Measurements from ENCODE around the gene IL26. TPM values are rescaled to one million over a fixed set of nuclear protein-coding genes. Genes with fewer than 3 reads are reported as not detected.
"Not testable (repeated sequence)": the region's sequence is repeated elsewhere in the genome, so short reads cannot be mapped to it uniquely, and the experiment has no call there.

IL26 gene
- total RNA-seq, 1 donor from 2014 or later, result not detected

DNA sequence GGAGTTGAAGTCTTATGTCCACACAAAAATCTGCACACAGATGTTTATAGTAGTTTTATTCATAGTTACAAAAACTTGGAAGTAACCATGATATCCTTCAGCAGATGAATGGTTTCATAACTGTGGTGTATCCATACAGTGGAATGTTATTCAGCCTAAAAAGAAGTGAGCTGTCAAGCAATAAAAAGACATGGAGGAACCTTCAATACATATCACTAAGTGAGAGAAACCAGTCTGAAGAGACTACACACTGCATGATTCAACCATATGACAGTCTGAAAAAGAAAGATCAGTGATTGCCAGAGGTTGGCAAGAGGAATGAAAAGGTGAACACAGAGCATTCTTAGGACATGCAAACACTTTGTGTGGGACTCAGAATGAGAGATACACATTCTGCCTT lies 47.4 kb downstream of the IL26 start:
- TF ChIP-seq, protein P1, sequence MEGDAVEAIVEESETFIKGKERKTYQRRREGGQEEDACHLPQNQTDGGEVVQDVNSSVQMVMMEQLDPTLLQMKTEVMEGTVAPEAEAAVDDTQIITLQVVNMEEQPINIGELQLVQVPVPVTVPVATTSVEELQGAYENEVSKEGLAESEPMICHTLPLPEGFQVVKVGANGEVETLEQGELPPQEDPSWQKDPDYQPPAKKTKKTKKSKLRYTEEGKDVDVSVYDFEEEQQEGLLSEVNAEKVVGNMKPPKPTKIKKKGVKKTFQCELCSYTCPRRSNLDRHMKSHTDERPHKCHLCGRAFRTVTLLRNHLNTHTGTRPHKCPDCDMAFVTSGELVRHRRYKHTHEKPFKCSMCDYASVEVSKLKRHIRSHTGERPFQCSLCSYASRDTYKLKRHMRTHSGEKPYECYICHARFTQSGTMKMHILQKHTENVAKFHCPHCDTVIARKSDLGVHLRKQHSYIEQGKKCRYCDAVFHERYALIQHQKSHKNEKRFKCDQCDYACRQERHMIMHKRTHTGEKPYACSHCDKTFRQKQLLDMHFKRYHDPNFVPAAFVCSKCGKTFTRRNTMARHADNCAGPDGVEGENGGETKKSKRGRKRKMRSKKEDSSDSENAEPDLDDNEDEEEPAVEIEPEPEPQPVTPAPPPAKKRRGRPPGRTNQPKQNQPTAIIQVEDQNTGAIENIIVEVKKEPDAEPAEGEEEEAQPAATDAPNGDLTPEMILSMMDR (IDR thresholded peaks at IDR 0.05), result no peak
- Mint-ChIP-seq H3K4me3 (ENCODE audit: unreplicated experiment) (no peak overlapping the region), H3K36me3 (ENCODE audit: unreplicated experiment) (no peaks in the 10 kb centered on the region), H3K4me1 (ENCODE audit: unreplicated experiment) (peaks cover 2% of the 10 kb centered on the region), H3K27ac (ENCODE audit: unreplicated experiment) (no peak overlapping the region), H3K27me3 (ENCODE audit: unreplicated experiment) (peaks cover 41% of the 10 kb centered on the region), H3K9me3 (ENCODE audit: unreplicated experiment) (no peaks in the 10 kb centered on the region)
- DNase-seq (ENCODE audit: extremely low spot score, unreplicated experiment), result no peak

DNA sequence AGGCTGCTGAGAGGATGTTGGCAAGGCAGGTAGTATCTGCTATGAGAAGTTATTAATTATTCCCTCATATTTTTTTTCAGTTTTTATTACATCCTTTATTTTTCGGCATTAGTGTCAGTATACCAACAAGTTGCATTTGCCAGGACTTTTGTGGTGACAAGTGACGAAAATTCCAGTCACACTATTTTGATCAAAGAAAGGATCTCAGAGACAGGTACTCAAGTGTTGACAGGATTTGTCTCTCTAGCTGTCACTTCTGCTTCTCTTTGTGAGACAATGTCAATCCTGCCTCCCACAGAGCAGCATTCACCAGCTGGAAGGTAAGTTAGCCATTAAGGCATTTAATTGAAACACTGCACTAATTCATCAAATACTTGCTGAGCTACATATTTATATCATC lies 48.0 kb downstream of the IL26 start:
- Mint-ChIP-seq H3K9me3 (ENCODE audit: unreplicated experiment) (no peaks in the 10 kb centered on the region), H3K36me3 (ENCODE audit: unreplicated experiment) (no peaks in the 10 kb centered on the region), H3K27ac (ENCODE audit: unreplicated experiment) (no peak overlapping the region), H3K4me3 (ENCODE audit: unreplicated experiment) (no peak overlapping the region), H3K27me3 (ENCODE audit: unreplicated experiment) (peaks cover 41% of the 10 kb centered on the region), H3K4me1 (ENCODE audit: unreplicated experiment) (peaks cover 2% of the 10 kb centered on the region)
- TF ChIP-seq, protein P1 (IDR thresholded peaks at IDR 0.05), result no peak
- DNase-seq (ENCODE audit: extremely low spot score, unreplicated experiment), result no peak

DNA sequence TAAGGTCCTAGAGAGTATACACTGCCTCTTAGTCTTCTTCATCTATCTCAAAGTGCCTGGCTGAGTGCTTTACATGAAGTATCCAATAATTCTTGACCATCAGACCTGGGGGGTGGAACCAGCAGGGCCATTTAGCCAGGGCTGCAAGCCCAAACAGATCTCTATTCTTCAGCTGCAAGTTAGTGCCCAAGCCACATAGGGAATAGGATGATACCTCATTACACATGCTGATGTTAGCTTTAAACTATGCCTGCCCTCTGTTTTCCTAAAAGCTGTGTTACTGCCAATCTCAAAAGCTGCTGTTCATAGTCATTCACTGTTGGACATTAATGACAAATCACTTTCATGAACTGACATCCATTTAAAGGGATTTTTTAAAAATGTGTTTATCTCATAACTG lies 49.4 kb downstream of the IL26 start:
- peaks cover 36% of the 10 kb centered on the region for H3K27me3 Mint-ChIP-seq (ENCODE audit: unreplicated experiment)
- H3K9me3 Mint-ChIP-seq (ENCODE audit: unreplicated experiment), result no peaks in the 10 kb centered on the region
- H3K4me3 Mint-ChIP-seq (ENCODE audit: unreplicated experiment), result no peak overlapping the region
- TF ChIP-seq, protein P1 (IDR thresholded peaks at IDR 0.05), result no peak
- no peak overlapping the region for H3K27ac Mint-ChIP-seq (ENCODE audit: unreplicated experiment)
- no peaks in the 10 kb centered on the region for H3K36me3 Mint-ChIP-seq (ENCODE audit: unreplicated experiment)
- H3K4me1 Mint-ChIP-seq (ENCODE audit: unreplicated experiment), result peaks cover 2% of the 10 kb centered on the region
- no peak for DNase-seq (ENCODE audit: extremely low spot score, unreplicated experiment)

DNA sequence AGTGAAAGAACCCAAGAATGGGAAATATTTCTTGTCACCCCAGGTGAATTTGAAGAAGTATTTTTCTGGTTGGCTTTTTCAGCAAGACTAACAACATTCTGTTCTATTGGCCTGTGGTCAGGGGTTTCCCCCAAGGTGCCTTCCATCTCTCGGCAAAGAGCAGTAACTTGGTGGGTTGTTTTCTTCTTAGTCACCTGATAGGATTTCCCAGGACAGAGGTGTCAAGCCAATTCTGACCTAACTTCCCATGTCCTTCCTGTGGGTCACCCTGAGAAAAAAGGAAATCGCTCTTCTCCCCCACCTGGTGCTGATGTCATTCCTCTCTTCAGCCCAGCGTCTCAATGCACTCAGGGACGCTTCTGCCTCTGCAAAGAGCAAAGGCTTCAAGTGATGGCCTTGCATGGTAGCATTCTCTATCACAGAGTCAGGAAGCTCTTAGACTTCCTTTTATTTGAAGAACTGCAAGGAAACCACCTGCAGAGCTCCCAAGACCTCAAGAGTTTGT lies 50.0 kb downstream of the IL26 start:
- H3K27ac Mint-ChIP-seq (ENCODE audit: unreplicated experiment), result no peak overlapping the region
- TF ChIP-seq, protein P1 (IDR thresholded peaks at IDR 0.05), result no peak
- H3K4me3 Mint-ChIP-seq (ENCODE audit: unreplicated experiment), result no peak overlapping the region
- H3K9me3 Mint-ChIP-seq (ENCODE audit: unreplicated experiment), result no peaks in the 10 kb centered on the region
- no peak for DNase-seq (ENCODE audit: extremely low spot score, unreplicated experiment)
- peaks cover 32% of the 10 kb centered on the region for H3K27me3 Mint-ChIP-seq (ENCODE audit: unreplicated experiment)
- H3K4me1 Mint-ChIP-seq (ENCODE audit: unreplicated experiment), result peaks cover 3% of the 10 kb centered on the region
- H3K36me3 Mint-ChIP-seq (ENCODE audit: unreplicated experiment), result no peaks in the 10 kb centered on the region

DNA sequence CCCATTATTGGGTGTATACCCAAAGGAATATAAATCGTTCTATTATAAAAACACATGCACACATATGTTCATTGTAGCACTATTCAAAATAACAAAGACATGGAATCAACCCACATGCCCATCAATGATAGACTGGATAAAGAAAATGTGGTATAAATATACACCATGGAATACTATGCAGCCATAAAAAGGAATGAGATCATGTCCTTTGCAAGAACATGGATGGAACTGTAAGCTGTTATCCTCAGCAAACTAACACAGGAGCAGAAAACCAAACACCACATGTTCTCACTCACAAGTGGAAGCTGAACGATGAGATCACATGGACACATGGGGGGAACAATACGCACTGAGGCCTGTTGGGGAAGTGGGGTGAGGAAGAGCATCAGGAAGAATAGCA lies 50.8 kb downstream of the IL26 start:
- DNase-seq (ENCODE audit: extremely low spot score, unreplicated experiment); H3K36me3 Mint-ChIP-seq (ENCODE audit: unreplicated experiment); H3K9me3 Mint-ChIP-seq (ENCODE audit: unreplicated experiment); H3K4me3 Mint-ChIP-seq (ENCODE audit: unreplicated experiment); H3K4me1 Mint-ChIP-seq (ENCODE audit: unreplicated experiment); H3K27ac Mint-ChIP-seq (ENCODE audit: unreplicated experiment): not testable (repeated sequence)
- H3K27me3 Mint-ChIP-seq (ENCODE audit: unreplicated experiment), result peaks cover 32% of the 10 kb centered on the region

DNA sequence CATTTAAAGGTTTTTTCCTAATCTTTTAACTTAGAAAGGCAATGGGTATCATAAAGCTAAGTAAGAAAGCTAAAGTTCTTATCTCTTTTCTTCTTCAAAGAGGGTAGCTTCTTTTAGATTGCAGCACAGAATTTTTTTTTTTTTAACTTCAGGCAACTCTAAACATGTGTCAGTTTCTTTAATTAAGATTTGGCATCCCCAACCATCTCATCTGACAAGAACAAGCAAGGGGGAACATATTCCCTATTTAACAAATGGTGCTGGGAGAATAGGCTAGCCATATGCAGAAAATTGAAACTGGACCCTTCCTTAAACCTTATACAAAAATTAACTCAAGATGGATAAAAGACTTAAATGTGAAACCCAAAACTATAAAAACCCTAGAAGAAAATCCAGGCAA lies 51.8 kb downstream of the IL26 start:
- H3K27ac Mint-ChIP-seq (ENCODE audit: unreplicated experiment), result no peak overlapping the region
- no peak for DNase-seq (ENCODE audit: extremely low spot score, unreplicated experiment)
- no peaks in the 10 kb centered on the region for H3K9me3 Mint-ChIP-seq (ENCODE audit: unreplicated experiment)
- peaks cover 2% of the 10 kb centered on the region for H3K4me1 Mint-ChIP-seq (ENCODE audit: unreplicated experiment)
- H3K27me3 Mint-ChIP-seq (ENCODE audit: unreplicated experiment), result peaks cover 29% of the 10 kb centered on the region
- H3K4me3 Mint-ChIP-seq (ENCODE audit: unreplicated experiment), result no peak overlapping the region
- TF ChIP-seq, protein P1 (IDR thresholded peaks at IDR 0.05), result no peak
- H3K36me3 Mint-ChIP-seq (ENCODE audit: unreplicated experiment), result no peaks in the 10 kb centered on the region
